H1 (cell line): ENCODE data around the gene TSC22D1. TPM values are rescaled to one million over a fixed set of nuclear protein-coding genes. Genes with fewer than 3 reads are reported as not detected.
"Not testable (repeated sequence)": the region's sequence is repeated elsewhere in the genome, so short reads cannot be mapped to it uniquely, and the experiment has no call there.

ENCODE experiments used
- CTCF ChIA-PET: fragments of 300-600 bp; sonication (Branson Sonifier 250); formaldehyde crosslinking; loops from one replicate; lab custom pipeline; 2021; ENCODE audit not compliant: partially characterized antibody; lab: Charles Lee
- POLR2A ChIA-PET: fragments of 300-600 bp; sonication (Branson Sonifier 250); formaldehyde crosslinking; loops from one replicate; lab custom pipeline; 2021; ENCODE audit warnings: inconsistent platforms; ENCODE audit not compliant: partially characterized antibody; lab: Charles Lee
- DNase-seq, 2 experiments: peaks; one replicate each; pipeline versions ENCODE4 v3.0.0 to v3.0.0-alpha.2; 2010 to 2022; ENCODE audit warnings: low spot score in 2 of 2, low read depth in 1 of 2, mixed read lengths in 1 of 2
- FAIRE-seq: peaks from 2 replicates; lab custom pipeline; 2011; peaks lifted over from hg19 to GRCh38; lab: Jason Lieb, UNC
- H2AFZ ChIP-seq: 2 replicates; pipeline ENCODE4 v1.8.1; 2012; ENCODE audit warnings: low read length, inconsistent platforms
- H2AK5ac ChIP-seq: 2 replicates; pipeline ENCODE4 v1.6.1; 2013; ENCODE audit warnings: low read depth, low read length
- H2BK120ac ChIP-seq: replicated peaks from 2 replicates; pipeline ENCODE3; 2013; ENCODE audit warnings: low read depth, low read length, inconsistent platforms
- H2BK12ac ChIP-seq: 2 replicates; pipeline ENCODE4 v1.6.1; 2013; ENCODE audit warnings: low read depth, low read length
- H2BK15ac ChIP-seq: 2 replicates; pipeline ENCODE4 v1.6.1; 2013; ENCODE audit warnings: low read length
- H2BK20ac ChIP-seq: 2 replicates; pipeline ENCODE4 v1.6.1; 2013; ENCODE audit warnings: low read length
- H2BK5ac ChIP-seq: 2 replicates; pipeline ENCODE4 v1.6.1; 2013; ENCODE audit warnings: low read depth, low read length
- H3K14ac ChIP-seq: 2 replicates; pipeline ENCODE4 v1.6.1; 2013; ENCODE audit warnings: inconsistent platforms; ENCODE audit not compliant: insufficient read length
- H3K18ac ChIP-seq: 2 replicates; pipeline ENCODE4 v1.6.1; 2013; ENCODE audit warnings: low read length; ENCODE audit errors: extremely low read depth
- H3K23ac ChIP-seq: 2 replicates; pipeline ENCODE4 v1.6.1; 2013; ENCODE audit warnings: inconsistent platforms; ENCODE audit not compliant: insufficient read length
- H3K23me2 ChIP-seq: 2 replicates; pipeline ENCODE4 v1.6.1; 2013; ENCODE audit warnings: low read depth, low read length
- H3K27ac ChIP-seq: 2 replicates; pipeline ENCODE4 v1.6.1; 2011; ENCODE audit warnings: low read depth, low read length, inconsistent platforms
- H3K27me3 ChIP-seq, 4 experiments: replicated peaks in 1 of 4; 1 replicate in 1 of 4; 2 replicates in 3 of 4; pipeline versions ENCODE4 v1.6.1 to v1.8.1; 2011 to 2013; ENCODE audit warnings: low read length in 3 of 4, mild to moderate bottlenecking in 3 of 4, inconsistent platforms in 2 of 4, mixed read lengths in 2 of 4, moderate library complexity in 1 of 4; ENCODE audit not compliant: control insufficient read depth in 3 of 4, insufficient read depth in 3 of 4; ENCODE audit errors: extremely low read depth in 1 of 4
- H3K36me3 ChIP-seq, 4 experiments: 2 replicates each; pipeline versions ENCODE4 v1.6.1 to v1.8.1; 2011 to 2013; ENCODE audit warnings: mild to moderate bottlenecking in 4 of 4, low read length in 3 of 4, moderate library complexity in 2 of 4, control low read depth in 1 of 4, inconsistent platforms in 1 of 4; ENCODE audit not compliant: insufficient read depth in 4 of 4, control insufficient read depth in 2 of 4
- H3K4ac ChIP-seq: replicated peaks from 2 replicates; pipeline ENCODE3; 2013; ENCODE audit warnings: low read length, low read depth, mixed read lengths, inconsistent platforms; ENCODE audit not compliant: insufficient read length
- H3K4me1 ChIP-seq, 4 experiments: replicated peaks in 1 of 4; 1 replicate in 1 of 4; 2 replicates in 3 of 4; pipeline versions ENCODE4 v1.6.1 to v1.8.1; 2011 to 2013; ENCODE audit warnings: low read length in 3 of 4, inconsistent platforms in 2 of 4, mixed read lengths in 1 of 4; ENCODE audit not compliant: insufficient read depth in 4 of 4, control insufficient read depth in 3 of 4
- H3K4me2 ChIP-seq, 2 experiments: 2 replicates each; pipeline versions ENCODE4 v1.6.1 to v1.8.1; 2011 to 2013; ENCODE audit warnings: low read depth in 2 of 2, low read length in 2 of 2, control low read depth in 1 of 2, inconsistent platforms in 1 of 2, mild to moderate bottlenecking in 1 of 2; ENCODE audit not compliant: insufficient read depth in 1 of 2
- H3K4me3 ChIP-seq, 4 experiments: fragments of 200-600, 300-600 bp in 1 of 4; sonication (generic), shearing (Covaris generic), sonication (Bioruptor Twin) in 1 of 4; 2 replicates each; pipeline versions ENCODE4 v1.5.1 to v1.8.1; 2011 to 2016; ENCODE audit warnings: low read length in 4 of 4, low read depth in 3 of 4, control low read depth in 2 of 4, inconsistent platforms in 2 of 4, mild to moderate bottlenecking in 2 of 4, mixed read lengths in 1 of 4, moderate library complexity in 1 of 4; ENCODE audit not compliant: insufficient read depth in 2 of 4; ENCODE audit errors: extremely low read depth in 1 of 4
- H3K56ac ChIP-seq: replicated peaks from 2 replicates; pipeline ENCODE3; 2013; ENCODE audit warnings: low read depth, mild to moderate bottlenecking, mixed read lengths, low read length, inconsistent platforms; ENCODE audit not compliant: insufficient read length
- H3K79me1 ChIP-seq: 2 replicates; pipeline ENCODE4 v1.6.1; 2013; ENCODE audit warnings: low read depth, low read length, control low read depth
- H3K79me2 ChIP-seq, 2 experiments: 2 replicates each; pipeline versions ENCODE4 v1.6.1 to v1.8.1; 2012 to 2013; ENCODE audit warnings: low read length in 2 of 2, mild to moderate bottlenecking in 2 of 2, inconsistent platforms in 1 of 2; ENCODE audit not compliant: insufficient read depth in 2 of 2, control insufficient read depth in 1 of 2
- H3K9ac ChIP-seq, 4 experiments: replicated peaks in 1 of 4; 1 replicate in 1 of 4; 2 replicates in 3 of 4; pipeline versions ENCODE4 v1.6.1 to v1.8.1; 2011 to 2013; ENCODE audit warnings: low read depth in 3 of 4, low read length in 3 of 4, control low read depth in 2 of 4, mild to moderate bottlenecking in 2 of 4, moderate library complexity in 2 of 4, inconsistent platforms in 1 of 4; ENCODE audit errors: extremely low read depth in 1 of 4
- H3K9me3 ChIP-seq, 2 experiments: 2 replicates each; pipeline versions ENCODE4 v1.6.1 to v1.8.1; 2012 to 2013; ENCODE audit warnings: mild to moderate bottlenecking in 2 of 2, moderate library complexity in 2 of 2, control low read depth in 1 of 2, inconsistent platforms in 1 of 2, low read depth in 1 of 2, low read length in 1 of 2, mixed read lengths in 1 of 2; ENCODE audit not compliant: insufficient read depth in 2 of 2
- H4K20me1 ChIP-seq, 2 experiments: replicated peaks in 1 of 2; 2 replicates each; pipeline versions ENCODE3 to v1.8.1; 2011 to 2013; ENCODE audit warnings: inconsistent platforms in 2 of 2, low read length in 2 of 2, mild to moderate bottlenecking in 1 of 2; ENCODE audit not compliant: insufficient read depth in 2 of 2, control insufficient read depth in 1 of 2
- H4K5ac ChIP-seq: 2 replicates; pipeline ENCODE4 v1.6.1; 2013; ENCODE audit warnings: low read length, low read depth, mixed read lengths, inconsistent platforms; ENCODE audit not compliant: insufficient read length
- H4K8ac ChIP-seq: 2 replicates; pipeline ENCODE4 v1.8.0; 2013; ENCODE audit warnings: mild to moderate bottlenecking, moderate library complexity, low read length, inconsistent platforms; ENCODE audit not compliant: insufficient read depth; ENCODE audit errors: extremely low read depth
- H4K91ac ChIP-seq: replicated peaks from 2 replicates; pipeline ENCODE3; 2013; ENCODE audit warnings: low read length, mixed read lengths, inconsistent platforms; ENCODE audit not compliant: insufficient read length
- WGBS, 2 experiments: shearing (Covaris generic) in 1 of 2; methylation state at CpG; one replicate each; pipeline versions ENCODE4 v1.1.6 to v1.1.7; 2013 to 2015; ENCODE audit warnings: low lambda C conversion rate in 2 of 2, mixed read lengths in 2 of 2, inconsistent platforms in 1 of 2, low coverage in 1 of 2, missing lambda C conversion rate in 1 of 2; ENCODE audit not compliant: insufficient replicate concordance in 2 of 2, insufficient coverage in 1 of 2, insufficient read length in 1 of 2; ENCODE audit errors: extremely low coverage in 1 of 2, missing lambda C conversion rate in 1 of 2; 5-methylcytosine and 5-hydroxymethylcytosine counted together
- polyA plus RNA-seq, 7 experiments: library from polyadenylated mRNA; depleted of rRNA in 3 of 7; stranded (reverse) in 5 of 7; unstranded in 2 of 7; fragments of >200 nt in 5 of 7; fragments of 200-250 nt in 2 of 7; gene quantifications; 1 replicate in 5 of 7; 2 replicates in 1 of 7; 4 replicates in 1 of 7; pipeline versions ENCODE4 v1.2.1 to v1.2.3, GENCODE V29; 2011 to 2013; ENCODE audit warnings: missing spikeins in 2 of 7, mixed read lengths in 2 of 7
- total RNA-seq: library from RNA; stranded (reverse); fragmentation: NEBNext Ultra II Directional; extraction: Animal tissue kit (Norgen Biotek cat#: 25700); gene quantifications from 2 replicates; pipeline ENCODE4 v1.2.1, GENCODE V29; 2021

The TSC22D1 gene
- total and polyA plus RNA-seq, 2 of the 8 experiments (the other 6 are each of a cell fraction or from before 2014, with no cell fraction given), result 52.6 to 80.9 TPM

- H3K4me2 ChIP-seq, H2BK15ac ChIP-seq, H4K91ac ChIP-seq, H2AFZ ChIP-seq, H2BK5ac ChIP-seq, H2BK20ac ChIP-seq, H3K4ac ChIP-seq, H3K18ac ChIP-seq, H2AK5ac ChIP-seq, H3K9me3 ChIP-seq, FAIRE-seq, DNase-seq, H3K14ac ChIP-seq, H2BK12ac ChIP-seq, H2BK120ac ChIP-seq, H3K36me3 ChIP-seq, H3K56ac ChIP-seq, H3K23ac ChIP-seq, H4K8ac ChIP-seq, H3K23me2 ChIP-seq, H3K27ac ChIP-seq, H4K20me1 ChIP-seq, H3K79me1 ChIP-seq, H3K9ac ChIP-seq, H3K27me3 ChIP-seq, H3K4me3 ChIP-seq: not testable (repeated sequence)
- ChIA-PET CTCF (interaction anchor here (1.0 to 3.5 kb wide), 2 partner anchors 11 to 21 kb away, joined by 3 to 17 read pairs; no protein-coding TSS in a partner anchor), POLR2A (interaction anchor here (1.4 to 2.1 kb wide), 2 partner anchors 10 to 16 kb away, joined by 3 to 4 read pairs; no protein-coding TSS in a partner anchor)
- peaks cover 0 to 10% (median 4%) of the 10 kb centered on the region in 4 experiments; a peak in 3 of 7 replicates for H3K4me1 ChIP-seq
- 90% methylated on average over 6 of the region's 6 CpGs; no CpG with 5 or more reads in 1 of the 2 experiments for WGBS, 2 experiments
- peaks cover 0 to 100% of the 10 kb centered on the region in 2 experiments; a peak in 3 of 4 replicates for H3K79me2 ChIP-seq
- H4K5ac ChIP-seq, result peak overlapping the region; percentile 43
Observed at GRCh38 chr13:44562853-44563252, 13.3 kb downstream of the TSC22D1 start.
